Measurements from ENCODE around the gene KDM5A. TPM values are rescaled to one million over a fixed set of nuclear protein-coding genes. Genes with fewer than 3 reads are reported as not detected.
"Not testable (repeated sequence)": the region's sequence is repeated elsewhere in the genome, so short reads cannot be mapped to it uniquely, and the experiment has no call there.

Gene KDM5A
- total RNA-seq, 1 donor from 2014 or later = 72.0 TPM

DNA sequence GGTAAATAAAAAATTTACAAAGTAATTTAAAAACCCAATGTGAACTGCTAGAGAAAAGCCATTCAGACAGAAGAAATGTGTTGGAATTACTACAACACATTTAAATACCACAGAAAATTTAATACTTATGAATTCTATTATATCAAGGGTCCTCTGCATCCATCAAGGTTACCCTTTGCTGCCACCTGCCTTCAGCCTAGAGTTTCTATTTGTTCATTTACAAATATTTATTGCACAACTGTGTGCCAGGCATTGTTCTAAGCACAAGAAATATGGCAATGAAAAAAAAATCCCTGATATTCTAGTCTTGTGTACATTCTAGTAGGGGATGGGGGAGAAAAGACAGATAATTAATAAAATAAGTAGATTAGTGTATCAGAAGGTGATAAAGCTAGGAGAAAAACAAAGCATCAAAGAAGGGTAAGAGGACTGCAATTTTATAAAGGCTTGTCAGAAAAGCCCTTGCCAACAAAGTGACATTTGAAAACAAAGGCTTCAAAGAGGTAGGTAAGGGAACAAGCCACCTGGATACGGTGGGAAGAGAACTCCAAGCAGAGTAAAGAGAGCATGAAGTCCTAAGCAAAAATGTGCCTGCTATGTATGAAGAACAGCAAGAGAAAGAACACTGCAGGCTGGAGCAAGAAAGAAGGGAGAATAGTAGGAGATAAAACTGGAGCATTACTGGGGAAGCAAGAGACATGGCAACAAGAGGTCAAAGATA, 67.4 kb downstream of the KDM5A start:
- ATAC-seq (peak; percentile 50), DNase-seq (no peak)
- intact Hi-C loops (cut with DNase I) = no loop called here
- no peak overlapping the region for H3K27ac ChIP-seq
- H3K4me3 ChIP-seq = no peak overlapping the region
- H3K4me1 ChIP-seq = no peaks in the 10 kb centered on the region
- H3K9me3 ChIP-seq = no peaks in the 10 kb centered on the region
- TF ChIP-seq, protein P1, sequence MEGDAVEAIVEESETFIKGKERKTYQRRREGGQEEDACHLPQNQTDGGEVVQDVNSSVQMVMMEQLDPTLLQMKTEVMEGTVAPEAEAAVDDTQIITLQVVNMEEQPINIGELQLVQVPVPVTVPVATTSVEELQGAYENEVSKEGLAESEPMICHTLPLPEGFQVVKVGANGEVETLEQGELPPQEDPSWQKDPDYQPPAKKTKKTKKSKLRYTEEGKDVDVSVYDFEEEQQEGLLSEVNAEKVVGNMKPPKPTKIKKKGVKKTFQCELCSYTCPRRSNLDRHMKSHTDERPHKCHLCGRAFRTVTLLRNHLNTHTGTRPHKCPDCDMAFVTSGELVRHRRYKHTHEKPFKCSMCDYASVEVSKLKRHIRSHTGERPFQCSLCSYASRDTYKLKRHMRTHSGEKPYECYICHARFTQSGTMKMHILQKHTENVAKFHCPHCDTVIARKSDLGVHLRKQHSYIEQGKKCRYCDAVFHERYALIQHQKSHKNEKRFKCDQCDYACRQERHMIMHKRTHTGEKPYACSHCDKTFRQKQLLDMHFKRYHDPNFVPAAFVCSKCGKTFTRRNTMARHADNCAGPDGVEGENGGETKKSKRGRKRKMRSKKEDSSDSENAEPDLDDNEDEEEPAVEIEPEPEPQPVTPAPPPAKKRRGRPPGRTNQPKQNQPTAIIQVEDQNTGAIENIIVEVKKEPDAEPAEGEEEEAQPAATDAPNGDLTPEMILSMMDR (IDR thresholded peaks at IDR 0.05) = no peak
- peaks cover 100% of the 10 kb centered on the region for H3K36me3 ChIP-seq
- no peaks in the 10 kb centered on the region for H3K27me3 ChIP-seq

DNA sequence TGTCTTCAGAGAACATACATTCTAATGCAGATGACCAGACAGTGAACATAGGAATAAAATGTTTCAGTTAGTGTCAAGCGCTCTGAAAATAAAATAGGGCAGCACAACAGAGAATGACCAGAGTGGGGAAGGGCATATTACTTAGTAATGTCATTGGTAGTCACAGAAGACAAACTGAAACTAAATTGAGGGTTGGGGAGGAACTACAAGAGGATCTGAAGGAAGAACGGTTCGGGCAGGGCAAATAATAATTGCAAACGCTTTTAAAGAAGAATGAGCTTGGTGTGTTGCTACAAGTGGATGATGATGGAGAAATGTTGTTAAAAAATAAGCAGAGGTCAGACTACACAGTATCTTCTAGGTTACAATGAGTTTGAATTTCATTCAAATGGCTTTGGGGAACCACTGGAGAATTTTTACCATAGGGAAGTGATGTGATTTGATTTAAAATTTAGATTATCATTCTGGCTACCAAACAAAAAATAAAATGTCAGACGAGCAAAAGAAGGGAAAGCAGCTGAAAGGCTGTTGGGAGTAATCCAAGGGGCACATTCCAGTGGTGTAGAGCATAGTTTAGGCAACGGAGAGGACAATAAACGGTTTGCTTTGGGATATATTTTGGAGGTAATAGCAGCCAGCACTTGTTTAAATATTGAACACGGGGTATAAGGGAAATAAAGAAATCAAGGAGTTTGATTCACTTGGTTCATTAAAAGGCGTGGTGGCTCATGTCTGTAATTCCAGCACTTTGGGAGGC, 70.2 kb downstream of the KDM5A start:
- DNase-seq (no peak), ATAC-seq (no peak)
- Histone ChIP-seq H3K4me3 (no peak overlapping the region), H3K27me3 (no peaks in the 10 kb centered on the region), H3K9me3 (no peaks in the 10 kb centered on the region), H3K27ac (no peak overlapping the region), H3K4me1 (no peaks in the 10 kb centered on the region), H3K36me3 (peaks cover 99% of the 10 kb centered on the region)
- intact Hi-C loops (cut with DNase I) = no loop called here
- TF ChIP-seq, protein P1 (IDR thresholded peaks at IDR 0.05) = no peak

DNA sequence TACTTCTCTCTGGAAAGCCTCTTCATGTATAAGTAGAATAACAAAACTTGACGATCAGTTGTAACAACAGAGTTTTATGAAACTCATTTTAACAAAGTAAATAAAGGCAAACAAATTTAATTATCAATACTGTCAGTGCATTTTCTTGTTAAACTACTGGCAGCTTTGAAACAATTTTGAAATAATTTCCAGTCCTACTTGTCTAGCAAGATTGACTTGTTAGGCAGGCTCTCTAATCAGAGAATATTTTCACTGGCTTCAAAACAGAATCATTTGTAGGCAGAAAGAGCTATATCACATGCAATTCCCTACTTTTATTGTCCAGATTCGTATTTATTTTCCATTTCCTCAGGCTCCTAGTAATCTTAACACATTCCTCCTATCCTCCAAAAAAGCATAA, 80.6 kb downstream of the KDM5A start:
- Histone ChIP-seq H3K36me3 (peaks cover 100% of the 10 kb centered on the region), H3K4me1 (no peaks in the 10 kb centered on the region), H3K27me3 (no peaks in the 10 kb centered on the region), H3K27ac (no peak overlapping the region), H3K9me3 (no peaks in the 10 kb centered on the region), H3K4me3 (no peak overlapping the region)
- TF ChIP-seq, protein P1 (IDR thresholded peaks at IDR 0.05) = no peak
- DNase-seq (no peak), ATAC-seq (no peak)
- intact Hi-C loops (cut with DNase I) = no loop called here

DNA sequence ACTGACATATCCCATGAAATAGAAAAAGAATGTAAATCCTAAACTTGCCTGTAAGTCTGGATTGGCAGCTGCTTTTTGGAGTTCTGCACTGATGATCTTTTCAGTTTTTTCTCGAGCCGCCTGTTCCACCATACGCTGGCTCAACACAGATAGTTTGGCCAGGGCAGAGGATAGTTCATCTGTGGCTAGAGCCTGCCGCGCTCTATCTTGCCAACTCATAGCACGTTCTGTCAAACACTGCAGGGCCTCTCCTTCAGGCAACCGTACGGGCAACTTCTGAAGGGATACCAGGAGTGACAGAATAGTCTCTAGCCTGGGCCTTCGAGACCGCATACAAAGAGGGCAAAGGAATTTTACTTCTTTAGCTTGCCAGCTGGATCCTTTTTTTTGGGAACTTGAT, 81.7 kb downstream of the KDM5A start:
- TF ChIP-seq, protein P1 (IDR thresholded peaks at IDR 0.05) = no peak
- H3K27ac ChIP-seq = no peak overlapping the region
- no peaks in the 10 kb centered on the region for H3K9me3 ChIP-seq
- H3K4me1 ChIP-seq = no peaks in the 10 kb centered on the region
- peaks cover 97% of the 10 kb centered on the region for H3K36me3 ChIP-seq
- DNase-seq (no peak), ATAC-seq (no peak)
- intact Hi-C loops (cut with DNase I) = no loop called here
- H3K27me3 ChIP-seq = no peaks in the 10 kb centered on the region
- no peak overlapping the region for H3K4me3 ChIP-seq

DNA sequence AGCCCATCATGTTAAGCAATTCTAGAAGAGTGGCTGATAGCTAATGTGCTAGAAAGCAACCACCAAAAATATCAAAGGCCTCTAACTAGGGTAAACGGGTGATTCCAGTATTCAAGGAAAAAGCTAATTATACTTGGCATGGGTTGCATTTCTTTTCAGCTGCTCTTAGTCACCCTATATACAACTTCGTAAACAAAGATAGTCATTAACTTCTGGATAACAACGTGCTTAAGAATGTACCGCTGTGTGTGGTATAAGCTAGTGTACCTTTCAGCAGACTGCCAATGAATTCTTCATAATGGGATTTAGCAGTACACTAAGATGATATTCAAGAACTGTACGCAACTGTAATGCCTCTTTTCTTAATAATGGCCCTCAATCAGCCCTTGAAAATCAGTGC, 84.3 kb downstream of the KDM5A start:
- Histone ChIP-seq H3K27me3 (no peaks in the 10 kb centered on the region), H3K4me3 (no peak overlapping the region), H3K9me3 (no peaks in the 10 kb centered on the region), H3K27ac (no peak overlapping the region), H3K4me1 (no peaks in the 10 kb centered on the region), H3K36me3 (peaks cover 71% of the 10 kb centered on the region)
- no peak for DNase-seq
- intact Hi-C loops (cut with DNase I) = no loop called here
- no peak for ATAC-seq
- TF ChIP-seq, protein P1 (IDR thresholded peaks at IDR 0.05) = no peak

DNA sequence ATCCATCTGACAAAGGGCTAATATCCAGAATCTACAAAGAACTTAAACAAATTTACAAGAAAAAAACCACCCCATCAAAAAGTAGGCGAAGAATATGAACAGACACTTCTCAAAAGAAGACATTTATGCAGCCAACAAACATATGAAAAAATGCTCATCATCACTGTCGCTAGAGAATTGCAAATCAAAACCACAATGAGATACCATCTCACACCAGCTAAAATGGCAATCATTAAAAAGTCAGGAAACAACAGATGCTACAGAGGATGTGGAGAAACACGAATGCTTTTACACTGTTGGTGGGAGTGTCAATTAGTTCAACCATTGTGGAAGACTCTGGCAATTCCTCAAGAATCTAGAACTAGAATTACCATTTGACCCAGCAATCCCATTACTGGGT, 86.4 kb downstream of the KDM5A start:
- H3K27me3 ChIP-seq; H3K4me3 ChIP-seq; DNase-seq; H3K27ac ChIP-seq; ATAC-seq; H3K4me1 ChIP-seq; H3K9me3 ChIP-seq; intact Hi-C loops (cut with DNase I): not testable (repeated sequence)
- H3K36me3 ChIP-seq = peaks cover 56% of the 10 kb centered on the region

DNA sequence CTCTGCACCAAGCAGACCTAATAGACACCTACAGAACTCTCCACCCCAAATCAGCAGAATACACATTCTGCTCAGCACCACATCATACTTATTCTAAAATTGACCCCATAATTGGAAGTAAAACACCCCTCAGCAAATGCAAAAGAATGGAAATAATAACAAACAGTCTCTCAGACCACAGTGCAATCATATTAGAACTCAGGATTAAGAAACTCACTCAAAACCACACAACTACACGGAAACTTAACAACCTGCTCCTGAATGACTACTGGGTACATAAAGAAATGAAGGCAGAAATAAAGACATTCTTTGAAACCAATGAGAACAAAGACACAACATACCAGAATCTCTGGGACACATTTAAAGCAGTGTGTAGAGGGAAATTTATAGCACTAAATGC, 89.0 kb downstream of the KDM5A start:
- DNase-seq; H3K4me1 ChIP-seq; H3K27me3 ChIP-seq; H3K27ac ChIP-seq; ATAC-seq; intact Hi-C loops (cut with DNase I); H3K9me3 ChIP-seq; H3K4me3 ChIP-seq: not testable (repeated sequence)
- H3K36me3 ChIP-seq = peaks cover 55% of the 10 kb centered on the region

DNA sequence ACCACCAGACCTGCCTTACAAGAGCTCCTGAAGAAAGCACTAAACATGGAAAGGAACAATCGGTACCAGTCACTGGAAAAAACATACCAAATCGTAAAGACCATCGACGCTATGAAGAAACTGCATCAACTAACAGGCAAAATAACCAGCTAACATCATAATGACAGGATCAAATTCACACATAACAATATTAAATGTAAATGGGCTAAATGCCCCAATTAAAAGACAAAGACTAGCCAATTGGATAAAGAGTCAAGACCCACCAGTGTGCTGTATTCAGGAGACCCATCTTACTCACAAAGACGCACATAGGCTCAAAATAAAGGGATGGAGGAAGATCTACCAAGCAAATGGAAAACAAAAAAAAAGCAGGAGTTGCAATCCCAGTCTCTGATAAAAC, 89.6 kb downstream of the KDM5A start:
- DNase-seq; H3K9me3 ChIP-seq; ATAC-seq; H3K4me1 ChIP-seq; intact Hi-C loops (cut with DNase I); H3K27me3 ChIP-seq; H3K27ac ChIP-seq; H3K4me3 ChIP-seq: not testable (repeated sequence)
- H3K36me3 ChIP-seq = peaks cover 55% of the 10 kb centered on the region

DNA sequence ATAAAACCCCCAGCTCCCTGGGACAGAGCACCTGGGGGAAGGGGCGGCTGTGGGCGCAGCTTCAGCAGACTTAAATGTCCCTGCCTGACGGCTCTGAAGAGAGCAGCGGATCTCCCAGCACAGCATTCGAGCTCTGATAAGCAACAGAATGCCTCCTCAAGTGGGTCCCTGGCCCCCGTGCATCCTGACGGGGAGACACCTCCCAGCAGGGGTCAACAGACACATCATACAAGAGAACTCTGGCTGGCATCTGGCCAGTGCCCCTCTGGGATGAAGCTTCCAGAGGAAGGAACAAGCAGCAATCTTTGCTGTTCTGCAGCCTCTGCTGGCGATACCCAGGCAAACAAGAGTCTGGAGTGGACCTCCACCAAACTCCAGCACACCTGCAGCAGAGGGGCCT, 91.1 kb downstream of the KDM5A start:
- H3K27ac ChIP-seq; H3K4me3 ChIP-seq; H3K4me1 ChIP-seq; H3K27me3 ChIP-seq; intact Hi-C loops (cut with DNase I); DNase-seq; ATAC-seq; H3K9me3 ChIP-seq: not testable (repeated sequence)
- H3K36me3 ChIP-seq = peaks cover 55% of the 10 kb centered on the region

Measured in upper lobe of right lung (tissue), 1 donor.